Stimulated activated naive CD8-positive, alpha-beta T cell treated with anti-CD3 and anti-CD28 coated beads, Interleukin-15, Interleukin-2, amounts not matched to agents 100 ng/mL and 50 ng/mL, for 24 hours (primary cell): ENCODE data around the gene ZNF264.
"Not testable (repeated sequence)": the region's sequence is repeated elsewhere in the genome, so short reads cannot be mapped to it uniquely, and the experiment has no call there.

ENCODE experiments used
- H3K27ac Mint-ChIP-seq: one replicate; pipeline ENCODE4 v1.8.0; 2021; ENCODE audit warnings: mild to moderate bottlenecking, mixed read lengths
- H3K27me3 Mint-ChIP-seq: one replicate; pipeline ENCODE4 v1.8.0; 2021; ENCODE audit warnings: mixed read lengths
- H3K36me3 Mint-ChIP-seq: one replicate; pipeline ENCODE4 v1.8.0; 2021; ENCODE audit warnings: low read depth, mixed read lengths
- H3K4me1 Mint-ChIP-seq: one replicate; pipeline ENCODE4 v1.8.0; 2021; ENCODE audit warnings: low read depth, mixed read lengths
- H3K4me3 Mint-ChIP-seq: one replicate; pipeline ENCODE4 v1.8.0; 2021; ENCODE audit warnings: mild to moderate bottlenecking, mixed read lengths
- H3K9me3 Mint-ChIP-seq: one replicate; pipeline ENCODE4 v1.8.0; 2021; ENCODE audit warnings: mixed read lengths

ZNF264 gene

GRCh38 chr19:57231686-57232085, 40.4 kb downstream of the ZNF264 start:
- H3K27me3 Mint-ChIP-seq, result no peaks in the 10 kb centered on the region
- H3K9me3 Mint-ChIP-seq, result peaks cover 3% of the 10 kb centered on the region
- H3K36me3 Mint-ChIP-seq, result peaks cover 7% of the 10 kb centered on the region
- no peak overlapping the region for H3K4me3 Mint-ChIP-seq
- no peak overlapping the region for H3K27ac Mint-ChIP-seq
- H3K4me1 Mint-ChIP-seq, result no peaks in the 10 kb centered on the region

DNA sequence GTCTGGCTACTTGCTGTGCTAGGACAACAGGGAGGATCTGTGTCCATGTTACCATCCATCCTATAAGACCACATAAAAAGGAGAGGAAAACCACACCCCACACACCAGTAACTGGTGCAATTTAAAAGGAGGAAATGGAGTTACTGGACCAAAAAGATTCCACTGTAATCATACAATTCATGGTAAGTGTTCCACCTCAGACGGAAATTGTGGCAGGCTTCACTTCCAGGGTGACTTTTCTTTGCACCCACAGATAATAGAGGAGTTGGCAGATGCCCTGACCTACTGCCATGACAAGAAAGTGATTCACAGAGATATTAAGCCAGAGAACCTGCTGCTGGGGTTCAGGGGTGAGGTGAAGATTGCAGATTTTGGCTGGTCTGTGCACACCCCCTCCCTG, 41.9 kb downstream of the ZNF264 start:
- Mint-ChIP-seq H3K27me3 (no peaks in the 10 kb centered on the region), H3K4me1 (no peaks in the 10 kb centered on the region)

DNA sequence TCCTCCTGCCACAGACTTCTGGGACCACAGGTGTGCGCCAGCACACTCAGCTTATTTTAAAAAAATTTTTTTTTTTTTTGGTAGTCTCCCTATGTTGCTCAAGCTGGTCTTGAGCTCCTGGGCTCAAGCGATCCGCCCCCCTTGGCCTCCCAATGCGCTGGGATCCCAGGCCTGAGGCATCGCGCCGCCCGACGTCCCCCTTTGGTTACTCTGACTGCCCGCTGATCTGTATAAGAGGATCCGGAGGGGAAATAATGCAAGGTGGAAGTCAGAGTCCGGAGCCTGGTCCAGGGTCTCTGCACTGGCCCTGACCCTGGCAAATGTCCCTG, 48.6 kb downstream of the ZNF264 start:
- H3K9me3 Mint-ChIP-seq, result no peaks in the 10 kb centered on the region
- H3K4me3 Mint-ChIP-seq, result peak overlapping the region; percentile 96
- peak overlapping the region; percentile 94 for H3K27ac Mint-ChIP-seq
- no peaks in the 10 kb centered on the region for H3K27me3 Mint-ChIP-seq
- peaks cover 15% of the 10 kb centered on the region for H3K36me3 Mint-ChIP-seq
- peaks cover 30% of the 10 kb centered on the region for H3K4me1 Mint-ChIP-seq

More for the DNA sequence above, 41.9 kb downstream of the ZNF264 start:
- Mint-ChIP-seq H3K36me3 (peaks cover 4% of the 10 kb centered on the region), H3K27ac (no peak overlapping the region), H3K4me3 (no peak overlapping the region), H3K9me3 (no peaks in the 10 kb centered on the region)

GRCh38 chr19:57240311-57241090, 49.2 kb downstream of the ZNF264 start, which contains the start of gene ZNF805:
ZNF805 (plus strand) TSS chr19:57240632; CDS start chr19:57240892, 260 bp downstream.
- Mint-ChIP-seq H3K27me3 (no peaks in the 10 kb centered on the region), H3K9me3 (no peaks in the 10 kb centered on the region), H3K27ac (peak within 1 kb of the TSS; percentile 94)

DNA sequence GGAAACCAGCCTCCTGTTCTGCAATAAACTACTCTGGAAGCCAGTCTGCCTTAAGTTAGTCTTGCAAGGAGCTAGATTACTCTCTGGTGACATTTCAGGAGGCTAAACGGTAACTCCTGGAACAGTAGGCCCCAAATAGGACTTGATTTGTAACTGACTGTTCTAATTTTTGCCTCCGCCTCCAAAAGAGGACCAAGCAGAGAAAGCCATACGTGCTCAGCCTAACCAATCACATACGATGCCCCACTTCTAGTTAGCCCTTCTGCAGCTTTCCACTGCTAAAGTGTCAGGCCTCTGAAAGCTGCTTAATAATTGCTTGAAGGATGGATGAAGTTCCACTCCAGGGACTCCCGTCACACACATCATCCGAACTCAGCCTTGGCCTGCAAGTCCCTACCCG, 49.9 kb downstream of the ZNF264 start:
- Mint-ChIP-seq H3K36me3 (peaks cover 26% of the 10 kb centered on the region), H3K27ac (peak overlapping the region; percentile 94), H3K9me3 (no peaks in the 10 kb centered on the region), H3K4me1 (peaks cover 30% of the 10 kb centered on the region), H3K27me3 (no peaks in the 10 kb centered on the region), H3K4me3 (peak overlapping the region; percentile 96)

More at GRCh38 chr19:57240311-57241090, 49.2 kb downstream of the ZNF264 start, which contains the start of gene ZNF805:
- Mint-ChIP-seq H3K4me3 (peak within 1 kb of the TSS; percentile 96), H3K4me1 (peaks cover 30% of the 10 kb centered on the region), H3K36me3 (peaks cover 19% of the 10 kb centered on the region)

DNA sequence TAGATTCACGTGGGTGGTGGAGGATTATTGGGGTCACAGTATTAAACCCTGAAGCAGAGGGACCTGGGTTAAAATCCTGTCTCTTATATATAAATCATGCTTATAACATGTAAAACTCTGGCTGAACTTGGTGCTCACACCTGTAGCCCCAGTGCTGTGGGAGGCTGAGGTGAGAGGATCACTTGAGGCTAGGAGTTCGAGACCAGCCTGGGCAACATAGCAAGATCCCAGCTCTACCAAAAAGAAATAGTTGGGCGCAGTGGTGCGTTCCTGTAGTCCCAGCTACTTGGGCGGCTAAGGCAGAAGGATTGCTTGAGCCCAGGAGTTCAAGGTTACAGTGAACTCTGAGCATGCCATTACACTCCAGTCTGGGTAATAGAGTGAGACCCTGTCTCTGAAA, 51.5 kb downstream of the ZNF264 start:
- Mint-ChIP-seq H3K27ac (no peak overlapping the region), H3K36me3 (peaks cover 42% of the 10 kb centered on the region), H3K4me1 (peaks cover 30% of the 10 kb centered on the region), H3K4me3 (no peak overlapping the region), H3K9me3 (no peaks in the 10 kb centered on the region), H3K27me3 (no peaks in the 10 kb centered on the region)

GRCh38 chr19:57244513-57244912, 53.2 kb downstream of the ZNF264 start:
- H3K27ac Mint-ChIP-seq, result no peak overlapping the region

GRCh38 chr19:57245066-57245465, 53.8 kb downstream of the ZNF264 start:
- no peaks in the 10 kb centered on the region for H3K9me3 Mint-ChIP-seq
- H3K27me3 Mint-ChIP-seq, result no peaks in the 10 kb centered on the region
- H3K4me3 Mint-ChIP-seq, result no peak overlapping the region
- H3K36me3 Mint-ChIP-seq, result peaks cover 61% of the 10 kb centered on the region
- peaks cover 28% of the 10 kb centered on the region for H3K4me1 Mint-ChIP-seq
- no peak overlapping the region for H3K27ac Mint-ChIP-seq

More at GRCh38 chr19:57244513-57244912, 53.2 kb downstream of the ZNF264 start:
- Mint-ChIP-seq H3K36me3 (peaks cover 58% of the 10 kb centered on the region), H3K27me3 (no peaks in the 10 kb centered on the region), H3K9me3 (no peaks in the 10 kb centered on the region), H3K4me3 (no peak overlapping the region), H3K4me1 (peaks cover 30% of the 10 kb centered on the region)

GRCh38 chr19:57245959-57246358, 54.7 kb downstream of the ZNF264 start:
- no peak overlapping the region for H3K27ac Mint-ChIP-seq
- H3K4me1 Mint-ChIP-seq, result peaks cover 26% of the 10 kb centered on the region
- no peaks in the 10 kb centered on the region for H3K27me3 Mint-ChIP-seq
- H3K36me3 Mint-ChIP-seq, result peaks cover 70% of the 10 kb centered on the region
- H3K4me3 Mint-ChIP-seq, result no peak overlapping the region
- H3K9me3 Mint-ChIP-seq, result peaks cover 5% of the 10 kb centered on the region

GRCh38 chr19:57248646-57249045, 57.3 kb downstream of the ZNF264 start:
- Mint-ChIP-seq H3K4me3 (no peak overlapping the region), H3K27ac (no peak overlapping the region), H3K4me1 (peaks cover 2% of the 10 kb centered on the region), H3K9me3 (peaks cover 15% of the 10 kb centered on the region), H3K27me3 (no peaks in the 10 kb centered on the region), H3K36me3 (peaks cover 95% of the 10 kb centered on the region)

DNA sequence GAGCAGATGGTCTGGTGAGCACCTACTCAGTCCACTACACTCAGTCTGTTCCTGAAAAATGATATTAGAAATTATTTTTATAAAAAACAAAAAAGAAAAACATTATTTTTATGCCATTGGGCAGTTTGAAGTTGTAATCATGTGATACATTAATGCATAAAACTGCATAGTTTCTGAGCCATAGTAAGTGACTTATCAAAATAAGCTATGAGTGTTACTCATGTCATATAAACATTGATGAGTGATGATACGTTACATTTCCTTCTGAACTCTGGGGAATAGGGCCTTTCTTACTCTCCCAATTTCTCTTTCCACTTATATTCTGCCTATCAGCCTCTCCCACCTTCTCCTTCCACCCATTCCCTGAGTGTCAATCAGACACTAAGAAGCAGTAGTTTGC, 58.0 kb downstream of the ZNF264 start:
- H3K36me3 Mint-ChIP-seq, result peaks cover 95% of the 10 kb centered on the region
- no peaks in the 10 kb centered on the region for H3K27me3 Mint-ChIP-seq
- H3K9me3 Mint-ChIP-seq, result peaks cover 17% of the 10 kb centered on the region
- H3K27ac Mint-ChIP-seq, result no peak overlapping the region
- H3K4me1 Mint-ChIP-seq, result no peaks in the 10 kb centered on the region
- no peak overlapping the region for H3K4me3 Mint-ChIP-seq

DNA sequence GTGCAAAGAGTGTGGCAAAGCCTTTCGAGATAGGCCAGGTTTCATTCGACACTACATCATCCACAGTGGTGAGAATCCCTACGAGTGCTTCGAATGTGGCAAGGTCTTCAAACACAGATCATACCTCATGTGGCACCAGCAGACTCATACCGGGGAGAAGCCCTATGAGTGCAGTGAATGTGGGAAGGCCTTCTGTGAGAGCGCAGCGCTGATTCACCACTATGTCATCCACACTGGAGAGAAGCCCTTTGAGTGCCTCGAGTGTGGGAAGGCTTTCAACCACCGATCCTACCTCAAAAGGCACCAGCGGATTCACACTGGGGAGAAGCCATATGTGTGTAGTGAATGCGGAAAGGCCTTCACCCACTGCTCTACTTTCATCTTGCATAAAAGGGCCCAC, 62.5 kb downstream of the ZNF264 start:
- not testable (repeated sequence) for H3K27me3 Mint-ChIP-seq, H3K27ac Mint-ChIP-seq, H3K4me1 Mint-ChIP-seq, H3K4me3 Mint-ChIP-seq
- Mint-ChIP-seq H3K36me3 (peaks cover 90% of the 10 kb centered on the region), H3K9me3 (peaks cover 32% of the 10 kb centered on the region)

DNA sequence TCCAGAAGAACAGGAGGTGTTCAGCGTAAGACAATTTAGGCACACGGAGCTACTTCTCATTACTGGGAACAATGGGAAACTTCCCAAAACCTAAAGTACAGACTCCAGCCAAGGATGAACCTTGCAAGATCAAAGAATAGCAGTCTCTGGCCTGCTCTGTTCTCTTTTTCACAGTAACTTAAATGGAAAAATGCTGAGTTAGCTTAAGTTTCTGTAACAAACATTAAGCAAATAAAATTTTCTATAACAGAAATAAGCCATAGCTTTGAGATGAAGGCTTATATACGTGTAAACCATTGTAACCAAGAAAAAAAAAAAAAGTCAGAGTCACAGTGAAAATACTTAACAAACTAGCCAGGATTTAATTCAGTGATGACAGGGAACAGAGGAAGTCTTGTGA, 70.7 kb downstream of the ZNF264 start:
- Mint-ChIP-seq H3K9me3 (peaks cover 30% of the 10 kb centered on the region), H3K4me3 (no peak overlapping the region), H3K27ac (no peak overlapping the region), H3K36me3 (peaks cover 75% of the 10 kb centered on the region), H3K27me3 (no peaks in the 10 kb centered on the region), H3K4me1 (no peaks in the 10 kb centered on the region)

DNA sequence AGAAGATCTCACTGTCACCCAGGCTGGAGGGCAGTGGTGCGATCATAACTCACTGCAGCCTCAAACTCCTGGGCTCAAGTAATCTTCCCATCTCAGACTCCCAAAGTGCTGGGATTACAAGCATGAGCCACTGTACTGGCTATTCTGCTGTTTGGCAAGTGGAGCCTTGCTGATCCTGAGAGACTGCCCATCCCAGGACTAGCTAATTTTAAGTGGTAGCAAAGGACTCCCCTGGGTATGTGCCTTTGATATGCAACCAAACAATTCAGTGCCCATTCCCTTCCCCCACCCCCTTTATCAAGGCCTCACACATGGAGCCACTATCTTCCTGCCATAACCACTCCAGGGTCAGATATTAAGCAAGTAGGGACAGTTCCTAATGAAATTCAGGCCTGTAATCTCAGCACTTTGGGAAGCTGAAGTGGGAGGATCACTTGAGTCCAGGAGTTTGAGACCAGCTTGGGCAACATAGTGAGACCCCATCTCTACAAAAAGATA, 72.0 kb downstream of the ZNF264 start:
- Mint-ChIP-seq H3K27me3 (no peaks in the 10 kb centered on the region), H3K36me3 (peaks cover 71% of the 10 kb centered on the region), H3K4me1 (no peaks in the 10 kb centered on the region), H3K27ac (no peak overlapping the region), H3K4me3 (no peak overlapping the region), H3K9me3 (peaks cover 30% of the 10 kb centered on the region)

DNA sequence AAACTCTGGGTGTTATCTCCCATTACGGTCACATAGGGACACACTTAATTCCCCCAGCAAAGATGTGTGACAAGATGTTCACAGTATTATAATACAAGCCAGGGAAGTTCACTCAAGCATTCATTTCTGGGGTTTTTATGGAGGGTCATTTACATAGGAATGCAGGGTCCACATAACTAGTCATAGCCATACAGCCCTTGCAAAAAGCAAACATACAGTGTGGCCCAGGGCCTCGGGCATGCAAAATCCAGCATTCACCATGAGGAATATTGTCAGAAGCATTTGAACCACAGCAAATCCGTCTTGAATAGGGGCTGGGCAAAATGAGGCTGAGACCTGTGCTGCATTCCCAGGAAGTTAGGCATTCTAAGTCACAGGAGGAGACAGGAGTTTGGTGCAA, 76.0 kb downstream of the ZNF264 start:
- H3K27ac Mint-ChIP-seq, result no peak overlapping the region
- H3K27me3 Mint-ChIP-seq, result no peaks in the 10 kb centered on the region
- H3K36me3 Mint-ChIP-seq, result peaks cover 56% of the 10 kb centered on the region
- H3K4me1 Mint-ChIP-seq, result peaks cover 22% of the 10 kb centered on the region
- no peak overlapping the region for H3K4me3 Mint-ChIP-seq
- H3K9me3 Mint-ChIP-seq, result peaks cover 15% of the 10 kb centered on the region
